ENCODE results near the gene P2RY10. TPM values are rescaled to one million over a fixed set of nuclear protein-coding genes. Genes with fewer than 3 reads are reported as not detected.

P2RY10 gene
- not detected in 2 replicates for total RNA-seq

GRCh38 chrX:78945186-78945912, at the start of gene P2RY10:
TSS of gene P2RY10 (plus strand) at chrX:78945391. CDS start at chrX:78960521, 15,130 bp downstream.

Other genes starting within 250 kb of the P2RY10 start
- not detected in 2 replicates for gene LPAR4, start 197.7 kb upstream of the P2RY10 start, total RNA-seq
- gene GPR174, start 199.3 kb downstream of the P2RY10 start, total RNA-seq, result not detected in 2 replicates